ENCODE data around the gene PIKFYVE. TPM values are rescaled to one million over a fixed set of nuclear protein-coding genes. Genes with fewer than 3 reads are reported as not detected.
A peak's percentile ranks its signal among the peaks of the same experiment; 100 is the strongest.

PIKFYVE gene
- total RNA-seq, 4 donors from 2014 or later: 35.2 to 51.3 (median 41.7) TPM

GRCh38 chr2:208406474-208407451 lies 140.7 kb downstream of the PIKFYVE start, which contains the start of gene PTH2R:
TSS of gene PTH2R (plus strand) at chr2:208406792. CDS start at chr2:208407044, 252 bp downstream.
- WGBS, 2 donors: 13 to 31% methylated on average over 12 to 33 of the region's 82 CpGs
- TF ChIP-seq CTCF (IDR thresholded peaks at IDR 0.05) (no peak), POLR2A (IDR thresholded peaks at IDR 0.05) (no peak)
- Histone ChIP-seq H3K27ac (no peak within 1 kb of the TSS), H3K4me1 (peaks cover 0 to 12% of the 10 kb centered on the region in 2 donors), H3K4me3 (replicated peaks in 1 of 3) (no peak within 1 kb of the TSS), H3K9me3 (no peaks in the 10 kb centered on the region), H3K27me3 (peaks cover 11% of the 10 kb centered on the region), H3K36me3 (no peaks in the 10 kb centered on the region)
- DNase-seq: peak; percentile 6 to 11
- intact Hi-C loops (cut with DNase I): no loop called here

DNA sequence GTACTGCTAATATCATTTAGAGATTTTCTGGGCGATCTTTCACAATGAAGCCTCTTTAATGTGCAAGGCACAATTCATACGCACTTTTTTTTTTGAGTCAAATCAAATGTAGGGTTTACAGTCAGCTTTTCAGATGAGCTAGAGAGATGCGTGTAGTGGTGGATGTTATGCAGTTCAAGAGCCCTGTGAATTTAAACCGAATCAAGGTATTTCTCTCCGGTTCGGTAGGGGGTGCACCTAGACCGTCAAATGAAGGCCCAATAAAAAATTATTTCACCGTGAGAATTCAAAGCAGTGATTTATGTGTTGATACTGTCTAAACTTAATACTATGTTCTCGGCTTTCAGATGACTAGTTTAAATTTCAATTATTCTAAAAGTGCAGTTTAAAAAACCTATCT lies 141.6 kb downstream of the PIKFYVE start:
- WGBS, 2 donors: 13 to 24% methylated on average over 9 of the region's 9 CpGs
- DNase-seq: peak in 1 of 2 donors; percentile 5
- H3K27ac ChIP-seq: no peak overlapping the region
- H3K4me3 ChIP-seq (replicated peaks in 1 of 3): no peak overlapping the region
- no peaks in the 10 kb centered on the region for H3K9me3 ChIP-seq
- no peaks in the 10 kb centered on the region for H3K36me3 ChIP-seq
- H3K27me3 ChIP-seq: peaks cover 11% of the 10 kb centered on the region
- H3K4me1 ChIP-seq: peaks cover 0 to 9% of the 10 kb centered on the region in 2 donors
- TF ChIP-seq POLR2A (IDR thresholded peaks at IDR 0.05) (no peak), CTCF (IDR thresholded peaks at IDR 0.05) (peak in 2 of 6 experiments; percentile 15 to 31)
- intact Hi-C loops (cut with DNase I): no loop called here

Other genes with a start within 250 kb of the PIKFYVE start
- 10 to 100 TPM; 42.2 to 53.0 (median 44.5) TPM for gene PLEKHM3, start 240.7 kb upstream of the PIKFYVE start, total RNA-seq
- gene CRYGD, start 141.7 kb upstream of the PIKFYVE start, total RNA-seq: not detected
- gene CRYGC, start 136.4 kb upstream of the PIKFYVE start, total RNA-seq: not detected
- not detected for gene CRYGB, start 120.1 kb upstream of the PIKFYVE start, total RNA-seq
- gene CRYGA, start 102.7 kb upstream of the PIKFYVE start, total RNA-seq: not detected
- not detected for gene C2orf80, start 76.2 kb upstream of the PIKFYVE start, total RNA-seq
- gene IDH1, start 11.2 kb upstream of the PIKFYVE start, total RNA-seq: 10 to 100 TPM; 53.9 to 90.2 (median 61.6) TPM
- gene PTH2R, start 140.5 kb downstream of the PIKFYVE start, total RNA-seq: not detected

Data from thyroid gland (tissue), 4 donors.